ENCODE results near the gene GRAMD1B. TPM values are rescaled to one million over a fixed set of nuclear protein-coding genes. Genes with fewer than 3 reads are reported as not detected.

The GRAMD1B gene
- total and polyA plus RNA-seq, 2 experiments from 2014 or later = 15.5 to 81.5 TPM

GRCh38 chr11:123407130-123407995, 22.7 kb upstream of the GRAMD1B start:
- peaks cover 45% of the 10 kb centered on the region for H3K4me1 ChIP-seq (ENCODE audit: low read depth)
- peak; percentile 80 for TF ChIP-seq CTCF (IDR thresholded peaks at IDR 0.05; ENCODE audit: low read depth, low read length)
- H3K9me3 ChIP-seq (ENCODE audit: low read depth) = no peaks in the 10 kb centered on the region
- no peaks in the 10 kb centered on the region for H3K36me3 ChIP-seq
- peak overlapping the region; percentile 10 for H3K4me3 ChIP-seq
- DNase-seq (ENCODE audit: low read depth in 1 of 2, low spot score in 1 of 2) = peak; percentile 83 to 88
- H3K27ac ChIP-seq = peak overlapping the region; percentile 5
- H3K27me3 ChIP-seq = no peaks in the 10 kb centered on the region

- H3K27me3 ChIP-seq = no peaks in the 10 kb centered on the region
- peaks cover 45% of the 10 kb centered on the region for H3K4me1 ChIP-seq (ENCODE audit: low read depth)
- H3K27ac ChIP-seq = peak overlapping the region; percentile 5
- TF ChIP-seq CTCF (IDR thresholded peaks at IDR 0.05; ENCODE audit: low read depth, low read length) = no peak
- H3K4me3 ChIP-seq = peak overlapping the region; percentile 10
- no peaks in the 10 kb centered on the region for H3K36me3 ChIP-seq
- no peak for DNase-seq (ENCODE audit: low read depth in 1 of 2, low spot score in 1 of 2)
- no peaks in the 10 kb centered on the region for H3K9me3 ChIP-seq (ENCODE audit: low read depth)
These were observed 22.0 kb upstream of the GRAMD1B start for GRCh38 chr11:123407996-123408597.

DNA sequence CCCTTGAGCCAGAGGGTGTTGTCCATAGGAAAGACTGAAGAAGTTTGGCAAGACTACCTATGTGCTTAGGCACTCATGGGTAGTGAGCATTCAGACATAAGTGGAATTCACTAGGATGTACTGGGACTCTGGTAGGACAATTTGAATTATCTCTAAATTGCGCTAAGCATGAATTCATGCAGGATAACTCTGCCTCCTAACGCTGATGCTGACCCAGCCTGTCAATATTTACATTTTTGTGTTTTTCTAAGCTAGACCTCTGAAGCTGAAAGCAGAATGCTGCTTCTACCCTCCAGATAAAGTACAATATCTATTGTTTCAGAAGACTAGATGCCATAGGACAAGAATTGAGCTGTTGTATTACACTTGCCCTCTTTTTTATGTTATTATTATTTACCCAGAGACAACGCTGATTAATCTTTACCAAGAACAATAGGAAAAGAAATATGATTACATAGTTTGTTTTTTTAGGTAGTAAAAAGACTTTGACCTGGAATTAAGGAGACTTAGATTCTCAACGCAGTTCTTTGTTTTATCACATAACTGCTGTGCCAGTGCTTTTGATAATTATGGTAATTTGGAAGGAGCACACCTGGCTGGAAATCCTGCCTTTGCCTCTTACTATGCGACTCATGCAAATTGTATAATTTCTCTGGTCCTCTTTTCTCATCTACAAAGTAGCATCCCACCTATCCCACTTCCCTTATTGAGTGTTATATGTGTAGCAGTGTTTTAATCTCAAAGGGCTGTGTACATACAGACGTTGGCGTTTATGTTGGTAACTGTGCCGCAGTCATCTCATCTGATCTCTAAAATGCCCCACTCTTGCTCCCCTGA, 21.2 kb upstream of the GRAMD1B start:
- Histone ChIP-seq H3K9me3 (ENCODE audit: low read depth) (no peaks in the 10 kb centered on the region), H3K4me3 (no peak overlapping the region), H3K27ac (no peak overlapping the region), H3K27me3 (no peaks in the 10 kb centered on the region), H3K4me1 (ENCODE audit: low read depth) (peaks cover 42% of the 10 kb centered on the region), H3K36me3 (no peaks in the 10 kb centered on the region)
- no peak for DNase-seq (ENCODE audit: low read depth in 1 of 2, low spot score in 1 of 2)
- no peak for TF ChIP-seq CTCF (IDR thresholded peaks at IDR 0.05; ENCODE audit: low read depth, low read length)

GRCh38 chr11:123409456-123410217, 20.4 kb upstream of the GRAMD1B start:
- DNase-seq (ENCODE audit: low read depth in 1 of 2, low spot score in 1 of 2) = no peak
- no peak for TF ChIP-seq CTCF (IDR thresholded peaks at IDR 0.05; ENCODE audit: low read depth, low read length)
- Histone ChIP-seq H3K4me1 (ENCODE audit: low read depth) (peaks cover 34% of the 10 kb centered on the region), H3K36me3 (no peaks in the 10 kb centered on the region), H3K27ac (peak overlapping the region; percentile 34), H3K4me3 (no peak overlapping the region), H3K27me3 (no peaks in the 10 kb centered on the region), H3K9me3 (ENCODE audit: low read depth) (no peaks in the 10 kb centered on the region)

- H3K4me3 ChIP-seq = no peak overlapping the region
- TF ChIP-seq CTCF (IDR thresholded peaks at IDR 0.05; ENCODE audit: low read depth, low read length) = no peak
- H3K4me1 ChIP-seq (ENCODE audit: low read depth) = peaks cover 30% of the 10 kb centered on the region
- H3K36me3 ChIP-seq = no peaks in the 10 kb centered on the region
- H3K27me3 ChIP-seq = no peaks in the 10 kb centered on the region
- H3K9me3 ChIP-seq (ENCODE audit: low read depth) = no peaks in the 10 kb centered on the region
- no peak overlapping the region for H3K27ac ChIP-seq
- no peak for DNase-seq (ENCODE audit: low read depth in 1 of 2, low spot score in 1 of 2)
These were observed 19.9 kb upstream of the GRAMD1B start for GRCh38 chr11:123410218-123410549.

Data from cardiac muscle cell (in vitro differentiated cells and primary cell).